SK-N-SH (cell line): Measurements from ENCODE around the gene COL5A1. TPM values are rescaled to one million over a fixed set of nuclear protein-coding genes. Genes with fewer than 3 reads are reported as not detected.

Experiments
- CTCF ChIA-PET: fragments of 300-600, 350-600 bp; formaldehyde crosslinking; extraction: SDS; loops from one replicate; lab custom pipeline; 2021; lab: Yijun Ruan, JAX
- POLR2A ChIA-PET: fragments of 350-600 bp; sonication (Branson Sonifier 250); formaldehyde crosslinking; extraction: SDS; loops from one replicate; lab custom pipeline; 2020; ENCODE audit warnings: antibody characterized with exemption, inconsistent platforms; lab: Yijun Ruan, JAX
- DNase-seq: peaks from one replicate; pipeline ENCODE4 v3.0.0; 2012
- H2AFZ ChIP-seq: fragments of 200-600 bp; sonication (generic); 2 replicates; pipeline ENCODE4 v1.8.1; 2016; ENCODE audit warnings: antibody characterized with exemption, mild to moderate bottlenecking, low read depth
- H3F3A ChIP-seq: fragments of 200-600 bp; sonication (generic); replicated peaks from 2 replicates; pipeline ENCODE3; 2016; ENCODE audit warnings: antibody characterized with exemption, mild to moderate bottlenecking; ENCODE audit not compliant: insufficient read depth
- H3K27ac ChIP-seq, 2 experiments: fragments of 200-500 bp in 1 of 2; fragments of 200-600 bp in 1 of 2; sonication (Bioruptor generic) in 1 of 2; sonication (generic), shearing (Covaris generic) in 1 of 2; 2 replicates each; pipeline versions ENCODE4 v1.5.1 to v1.6.1; 2014 to 2016; ENCODE audit warnings: low read depth in 2 of 2, inconsistent platforms in 1 of 2, low read length in 1 of 2, mild to moderate bottlenecking in 1 of 2, mixed read lengths in 1 of 2
- H3K27me3 ChIP-seq: fragments of 200-600 bp; sonication (generic), shearing (Covaris generic); 2 replicates; pipeline ENCODE4 v1.6.1; 2016; ENCODE audit warnings: mixed run types; ENCODE audit not compliant: insufficient read depth
- H3K36me3 ChIP-seq, 2 experiments: fragments of 200-500 bp in 1 of 2; fragments of 200-600 bp in 1 of 2; sonication (Bioruptor generic) in 1 of 2; sonication (generic) in 1 of 2; replicated peaks in 1 of 2; 2 replicates each; pipeline versions ENCODE3 to v1.5.1; 2014 to 2016; ENCODE audit warnings: low read length in 1 of 2, mild to moderate bottlenecking in 1 of 2; ENCODE audit not compliant: insufficient read depth in 2 of 2, control insufficient read depth in 1 of 2
- H3K4me1 ChIP-seq, 2 experiments: fragments of 200-500 bp in 1 of 2; fragments of 200-600 bp in 1 of 2; sonication (Bioruptor generic) in 1 of 2; sonication (generic), shearing (Covaris generic) in 1 of 2; 2 replicates each; pipeline versions ENCODE4 v1.5.1 to v1.6.1; 2014 to 2016; ENCODE audit warnings: low read depth in 1 of 2, low read length in 1 of 2, mixed run types in 1 of 2; ENCODE audit not compliant: insufficient read depth in 2 of 2, control insufficient read depth in 1 of 2
- H3K4me2 ChIP-seq: fragments of 200-600 bp; sonication (generic), shearing (Covaris generic); 2 replicates; pipeline ENCODE4 v1.6.1; 2017; ENCODE audit warnings: mixed run types
- H3K4me3 ChIP-seq, 2 experiments: fragments of 200-500 bp in 1 of 2; fragments of 200-600 bp in 1 of 2; sonication (Bioruptor generic) in 1 of 2; sonication (generic), shearing (Covaris generic) in 1 of 2; 2 replicates each; pipeline versions ENCODE4 v1.5.1 to v1.8.1; 2014 to 2016; ENCODE audit warnings: low read depth in 2 of 2, inconsistent platforms in 1 of 2, low read length in 1 of 2, mild to moderate bottlenecking in 1 of 2, mixed read lengths in 1 of 2, moderate library complexity in 1 of 2
- H3K79me2 ChIP-seq: fragments of 200-600 bp; sonication (generic); 2 replicates; pipeline ENCODE4 v1.8.1; 2017; ENCODE audit warnings: mild to moderate bottlenecking; ENCODE audit not compliant: insufficient read depth
- H3K9ac ChIP-seq: fragments of 200-600 bp; sonication (generic); 2 replicates; pipeline ENCODE4 v1.6.1; 2017; ENCODE audit warnings: mixed run types
- H3K9me2 ChIP-seq: fragments of 200-600 bp; sonication (generic); 2 replicates; pipeline ENCODE4 v1.6.1; 2017; ENCODE audit warnings: mixed run types
- H3K9me3 ChIP-seq: fragments of 200-600 bp; sonication (generic); 2 replicates; pipeline ENCODE4 v1.6.1; 2017; ENCODE audit warnings: mixed run types, mild to moderate bottlenecking, moderate library complexity
- H4K20me1 ChIP-seq: fragments of 200-600 bp; sonication (generic); 2 replicates; pipeline ENCODE4 v1.6.1; 2017; ENCODE audit warnings: mild to moderate bottlenecking, mixed run types; ENCODE audit not compliant: insufficient read depth
- ELF1 ChIP-seq: IDR thresholded peaks from 2 replicates; pipeline ENCODE4 v1.4.0; 2012
- FOXM1 ChIP-seq: IDR thresholded peaks from 2 replicates; pipeline ENCODE4 v1.4.0; 2012; ENCODE audit warnings: low read depth, mild to moderate bottlenecking
- MEF2A ChIP-seq: IDR thresholded peaks from 2 replicates; pipeline ENCODE4 v1.4.0; 2012; ENCODE audit warnings: low read depth, borderline replicate concordance
- RAD21 ChIP-seq: IDR thresholded peaks from 2 replicates; pipeline ENCODE4 v1.6.1; 2012; ENCODE audit warnings: mild to moderate bottlenecking, low read length
- RCOR1 ChIP-seq: fragments of 150-350 bp; IDR thresholded peaks from 2 replicates; pipeline ENCODE4 v1.6.1; 2017; ENCODE audit warnings: antibody characterized with exemption, low read length
- SMC3 ChIP-seq: IDR thresholded peaks from 2 replicates; pipeline ENCODE4 v1.6.1; 2012; ENCODE audit warnings: low read depth, low read length, improper control_type of control experiment
- TCF12 ChIP-seq: IDR thresholded peaks from 2 replicates; pipeline ENCODE4 v1.4.0; 2012
- TEAD4 ChIP-seq: IDR thresholded peaks from 2 replicates; pipeline ENCODE4 v1.4.0; 2012; ENCODE audit warnings: mild to moderate bottlenecking, borderline replicate concordance; ENCODE audit not compliant: insufficient read depth
- USF1 ChIP-seq: IDR thresholded peaks from 2 replicates; pipeline ENCODE4 v1.4.0; 2012; ENCODE audit warnings: low read depth, borderline replicate concordance
- WGBS: methylation state at CpG from one replicate; pipeline ENCODE4 v1.1.6; 2017; ENCODE audit warnings: low lambda C conversion rate; 5-methylcytosine and 5-hydroxymethylcytosine counted together
- polyA plus RNA-seq, 3 experiments: library from polyadenylated mRNA; depleted of rRNA; stranded (reverse); fragments of >200 nt; gene quantifications; 2 replicates each; pipeline ENCODE4 v1.2.3, GENCODE V29; 2012
- TF ChIP-seq, protein P1 (sequence below): fragments of 150-350 bp; IDR thresholded peaks from 2 replicates; pipeline ENCODE4 v1.6.1; 2016; ENCODE audit warnings: mild to moderate bottlenecking, low read depth, low read length
- TF ChIP-seq, protein P2 (sequence below): IDR thresholded peaks from 2 replicates; pipeline ENCODE4 v1.6.1; 2012; ENCODE audit warnings: mild to moderate bottlenecking, low read depth, low read length, moderate library complexity
- TF ChIP-seq, protein P3 (sequence below): fragments of 150-350 bp; IDR thresholded peaks from 2 replicates; pipeline ENCODE4 v1.6.1; 2017; ENCODE audit warnings: antibody characterized with exemption, low read length, low read depth, borderline replicate concordance
- TF ChIP-seq, protein P4 (sequence below): fragments of 200-600 bp; sonication (generic); IDR thresholded peaks from 2 replicates; pipeline ENCODE4 v1.6.1; 2017; ENCODE audit warnings: antibody characterized with exemption, mild to moderate bottlenecking, moderate library complexity

Gene COL5A1
- polyA plus RNA-seq, 1 of the 3 experiments (the other 2 are of a cell fraction), result 73.8 TPM

- TF ChIP-seq, protein P1, sequence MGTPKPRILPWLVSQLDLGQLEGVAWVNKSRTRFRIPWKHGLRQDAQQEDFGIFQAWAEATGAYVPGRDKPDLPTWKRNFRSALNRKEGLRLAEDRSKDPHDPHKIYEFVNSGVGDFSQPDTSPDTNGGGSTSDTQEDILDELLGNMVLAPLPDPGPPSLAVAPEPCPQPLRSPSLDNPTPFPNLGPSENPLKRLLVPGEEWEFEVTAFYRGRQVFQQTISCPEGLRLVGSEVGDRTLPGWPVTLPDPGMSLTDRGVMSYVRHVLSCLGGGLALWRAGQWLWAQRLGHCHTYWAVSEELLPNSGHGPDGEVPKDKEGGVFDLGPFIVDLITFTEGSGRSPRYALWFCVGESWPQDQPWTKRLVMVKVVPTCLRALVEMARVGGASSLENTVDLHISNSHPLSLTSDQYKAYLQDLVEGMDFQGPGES, result no peak
- no peak for TF ChIP-seq TCF12
- no peak for TF ChIP-seq SMC3
- no peak for TF ChIP-seq TEAD4
These were observed 193.8 kb downstream of the COL5A1 start (continued) for GRCh38 chr9:134835448-134835847.

GRCh38 chr9:134835987-134836386 is 194.4 kb downstream of the COL5A1 start:
- Histone ChIP-seq H3K4me2 (no peak overlapping the region), H3K9me3 (no peaks in the 10 kb centered on the region), H3K4me3 (no peak overlapping the region), H3K4me1 (no peaks in the 10 kb centered on the region), H3K36me3 (peaks cover 50 to 76% of the 10 kb centered on the region in 2 experiments), H3K9me2 (no peaks in the 10 kb centered on the region), H2AFZ (no peak overlapping the region), H3K79me2 (no peaks in the 10 kb centered on the region; the same call in 1 of the 2 replicates), H3K27ac (no peak overlapping the region), H3K9ac (no peak overlapping the region), H3F3A (peaks cover 11% of the 10 kb centered on the region), H3K27me3 (no peaks in the 10 kb centered on the region), H4K20me1 (peaks cover 45% of the 10 kb centered on the region)
- DNase-seq, result no peak
- WGBS, result 92% methylated on average over 12 of the region's 13 CpGs
- POLR2A ChIA-PET, result no interaction called here
- TF ChIP-seq FOXM1, result no peak
- TF ChIP-seq RAD21, result no peak
- no peak for TF ChIP-seq ELF1
- no peak for TF ChIP-seq USF1
- no peak for TF ChIP-seq MEF2A
- TF ChIP-seq, protein P2, sequence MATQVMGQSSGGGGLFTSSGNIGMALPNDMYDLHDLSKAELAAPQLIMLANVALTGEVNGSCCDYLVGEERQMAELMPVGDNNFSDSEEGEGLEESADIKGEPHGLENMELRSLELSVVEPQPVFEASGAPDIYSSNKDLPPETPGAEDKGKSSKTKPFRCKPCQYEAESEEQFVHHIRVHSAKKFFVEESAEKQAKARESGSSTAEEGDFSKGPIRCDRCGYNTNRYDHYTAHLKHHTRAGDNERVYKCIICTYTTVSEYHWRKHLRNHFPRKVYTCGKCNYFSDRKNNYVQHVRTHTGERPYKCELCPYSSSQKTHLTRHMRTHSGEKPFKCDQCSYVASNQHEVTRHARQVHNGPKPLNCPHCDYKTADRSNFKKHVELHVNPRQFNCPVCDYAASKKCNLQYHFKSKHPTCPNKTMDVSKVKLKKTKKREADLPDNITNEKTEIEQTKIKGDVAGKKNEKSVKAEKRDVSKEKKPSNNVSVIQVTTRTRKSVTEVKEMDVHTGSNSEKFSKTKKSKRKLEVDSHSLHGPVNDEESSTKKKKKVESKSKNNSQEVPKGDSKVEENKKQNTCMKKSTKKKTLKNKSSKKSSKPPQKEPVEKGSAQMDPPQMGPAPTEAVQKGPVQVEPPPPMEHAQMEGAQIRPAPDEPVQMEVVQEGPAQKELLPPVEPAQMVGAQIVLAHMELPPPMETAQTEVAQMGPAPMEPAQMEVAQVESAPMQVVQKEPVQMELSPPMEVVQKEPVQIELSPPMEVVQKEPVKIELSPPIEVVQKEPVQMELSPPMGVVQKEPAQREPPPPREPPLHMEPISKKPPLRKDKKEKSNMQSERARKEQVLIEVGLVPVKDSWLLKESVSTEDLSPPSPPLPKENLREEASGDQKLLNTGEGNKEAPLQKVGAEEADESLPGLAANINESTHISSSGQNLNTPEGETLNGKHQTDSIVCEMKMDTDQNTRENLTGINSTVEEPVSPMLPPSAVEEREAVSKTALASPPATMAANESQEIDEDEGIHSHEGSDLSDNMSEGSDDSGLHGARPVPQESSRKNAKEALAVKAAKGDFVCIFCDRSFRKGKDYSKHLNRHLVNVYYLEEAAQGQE, result no peak
- TF ChIP-seq, protein P3, sequence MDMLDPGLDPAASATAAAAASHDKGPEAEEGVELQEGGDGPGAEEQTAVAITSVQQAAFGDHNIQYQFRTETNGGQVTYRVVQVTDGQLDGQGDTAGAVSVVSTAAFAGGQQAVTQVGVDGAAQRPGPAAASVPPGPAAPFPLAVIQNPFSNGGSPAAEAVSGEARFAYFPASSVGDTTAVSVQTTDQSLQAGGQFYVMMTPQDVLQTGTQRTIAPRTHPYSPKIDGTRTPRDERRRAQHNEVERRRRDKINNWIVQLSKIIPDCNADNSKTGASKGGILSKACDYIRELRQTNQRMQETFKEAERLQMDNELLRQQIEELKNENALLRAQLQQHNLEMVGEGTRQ, result no peak
- TF ChIP-seq RCOR1, result no peak
- TF ChIP-seq, protein P4, sequence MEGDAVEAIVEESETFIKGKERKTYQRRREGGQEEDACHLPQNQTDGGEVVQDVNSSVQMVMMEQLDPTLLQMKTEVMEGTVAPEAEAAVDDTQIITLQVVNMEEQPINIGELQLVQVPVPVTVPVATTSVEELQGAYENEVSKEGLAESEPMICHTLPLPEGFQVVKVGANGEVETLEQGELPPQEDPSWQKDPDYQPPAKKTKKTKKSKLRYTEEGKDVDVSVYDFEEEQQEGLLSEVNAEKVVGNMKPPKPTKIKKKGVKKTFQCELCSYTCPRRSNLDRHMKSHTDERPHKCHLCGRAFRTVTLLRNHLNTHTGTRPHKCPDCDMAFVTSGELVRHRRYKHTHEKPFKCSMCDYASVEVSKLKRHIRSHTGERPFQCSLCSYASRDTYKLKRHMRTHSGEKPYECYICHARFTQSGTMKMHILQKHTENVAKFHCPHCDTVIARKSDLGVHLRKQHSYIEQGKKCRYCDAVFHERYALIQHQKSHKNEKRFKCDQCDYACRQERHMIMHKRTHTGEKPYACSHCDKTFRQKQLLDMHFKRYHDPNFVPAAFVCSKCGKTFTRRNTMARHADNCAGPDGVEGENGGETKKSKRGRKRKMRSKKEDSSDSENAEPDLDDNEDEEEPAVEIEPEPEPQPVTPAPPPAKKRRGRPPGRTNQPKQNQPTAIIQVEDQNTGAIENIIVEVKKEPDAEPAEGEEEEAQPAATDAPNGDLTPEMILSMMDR, result no peak
- TF ChIP-seq TEAD4, result no peak
- no peak for TF ChIP-seq TCF12
- CTCF ChIA-PET, result interaction anchor here (0.7 kb wide), 2 partner anchors 57 to 238 kb away, joined by 3 read pairs; no protein-coding TSS in a partner anchor
